Mucosa of rectum (tissue), 2 donors: Measurements from ENCODE around the gene PTPN14.

ENCODE experiments used
- H3K27ac ChIP-seq, 2 donors: one replicate each; pipeline ENCODE4 v1.7.0; 2013; ENCODE audit warnings: inconsistent platforms in 2 of 2, low read depth in 2 of 2, low read length in 2 of 2
- H3K27me3 ChIP-seq, 2 donors: one replicate each; pipeline ENCODE4 v1.7.0; 2013; ENCODE audit warnings: low read length in 2 of 2; ENCODE audit not compliant: control insufficient read depth in 2 of 2, insufficient read depth in 2 of 2
- H3K36me3 ChIP-seq, 2 donors: one replicate each; pipeline ENCODE4 v1.7.0; 2013; ENCODE audit warnings: low read length in 2 of 2; ENCODE audit not compliant: control insufficient read depth in 2 of 2, insufficient read depth in 2 of 2
- H3K4me1 ChIP-seq, 2 donors: one replicate each; pipeline ENCODE4 v1.7.0; 2013; ENCODE audit warnings: low read length in 2 of 2, mild to moderate bottlenecking in 1 of 2; ENCODE audit not compliant: control insufficient read depth in 2 of 2, insufficient read depth in 2 of 2
- H3K4me3 ChIP-seq, 2 donors: one replicate each; pipeline ENCODE4 v1.7.0; 2013; ENCODE audit warnings: low read length in 2 of 2
- H3K9ac ChIP-seq, 2 donors: one replicate each; pipeline ENCODE4 v1.7.0; 2013; ENCODE audit warnings: low read length in 2 of 2, low read depth in 1 of 2, mild to moderate bottlenecking in 1 of 2
- H3K9me3 ChIP-seq, 2 donors: one replicate each; pipeline ENCODE4 v1.7.0; 2013; ENCODE audit warnings: low read length in 2 of 2; ENCODE audit not compliant: control insufficient read depth in 2 of 2
- donor health status: healthy.
- donor health status: Normal muscosa, but diverticular disease.

The PTPN14 gene

DNA sequence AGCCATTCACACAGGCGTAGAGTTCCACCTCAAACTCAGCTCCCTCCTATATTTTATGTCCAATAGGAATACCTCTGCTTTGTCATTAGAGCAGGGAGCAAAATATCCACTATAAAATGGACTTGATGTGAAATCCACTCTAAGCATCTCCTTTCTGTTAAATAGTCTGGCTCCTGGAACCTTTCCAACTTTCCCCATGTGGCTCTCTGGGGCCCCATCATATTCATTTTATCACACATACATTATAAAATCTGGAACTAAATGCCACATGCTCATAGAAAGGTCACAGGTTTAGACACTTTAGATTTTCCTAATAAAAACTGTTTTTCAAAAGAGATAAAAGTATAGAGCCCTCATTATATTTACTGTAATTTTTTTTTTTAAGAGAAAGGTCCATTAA, 82.1 kb downstream of the PTPN14 start:
- Histone ChIP-seq H3K36me3 (no peaks in the 10 kb centered on the region), H3K9me3 (no peaks in the 10 kb centered on the region), H3K9ac (no peak overlapping the region), H3K4me3 (no peak overlapping the region), H3K27ac (no peak overlapping the region), H3K27me3 (no peaks in the 10 kb centered on the region), H3K4me1 (peaks cover 0 to 2% of the 10 kb centered on the region in 2 donors)

GRCh38 chr1:214467078-214467585, 84.3 kb downstream of the PTPN14 start:
- no peaks in the 10 kb centered on the region for H3K9me3 ChIP-seq
- H3K36me3 ChIP-seq, result no peaks in the 10 kb centered on the region
- H3K27ac ChIP-seq, result no peak overlapping the region
- no peaks in the 10 kb centered on the region for H3K27me3 ChIP-seq
- no peak overlapping the region for H3K9ac ChIP-seq
- H3K4me3 ChIP-seq, result no peak overlapping the region
- peaks cover 0 to 2% of the 10 kb centered on the region in 2 donors for H3K4me1 ChIP-seq

- H3K27me3 ChIP-seq, result no peaks in the 10 kb centered on the region
- H3K36me3 ChIP-seq, result no peaks in the 10 kb centered on the region
- H3K9me3 ChIP-seq, result no peaks in the 10 kb centered on the region
- no peak overlapping the region for H3K9ac ChIP-seq
- peaks cover 0 to 2% of the 10 kb centered on the region in 2 donors for H3K4me1 ChIP-seq
- H3K4me3 ChIP-seq, result no peak overlapping the region
- H3K27ac ChIP-seq, result no peak overlapping the region
Measured at GRCh38 chr1:214466403-214467077, 84.9 kb downstream of the PTPN14 start.

- no peaks in the 10 kb centered on the region for H3K9me3 ChIP-seq
- H3K27me3 ChIP-seq, result no peaks in the 10 kb centered on the region
- H3K27ac ChIP-seq, result no peak overlapping the region
- no peak overlapping the region for H3K9ac ChIP-seq
- H3K4me3 ChIP-seq, result no peak overlapping the region
- H3K36me3 ChIP-seq, result no peaks in the 10 kb centered on the region
- H3K4me1 ChIP-seq, result peaks cover 0 to 2% of the 10 kb centered on the region in 2 donors
Measured at GRCh38 chr1:214464445-214465287, 86.7 kb downstream of the PTPN14 start.

GRCh38 chr1:214463596-214463995, 87.8 kb downstream of the PTPN14 start:
- Histone ChIP-seq H3K27ac (no peak overlapping the region), H3K9me3 (no peaks in the 10 kb centered on the region), H3K36me3 (no peaks in the 10 kb centered on the region), H3K27me3 (no peaks in the 10 kb centered on the region), H3K4me3 (no peak overlapping the region), H3K4me1 (peaks cover 0 to 2% of the 10 kb centered on the region in 2 donors), H3K9ac (no peak overlapping the region)

DNA sequence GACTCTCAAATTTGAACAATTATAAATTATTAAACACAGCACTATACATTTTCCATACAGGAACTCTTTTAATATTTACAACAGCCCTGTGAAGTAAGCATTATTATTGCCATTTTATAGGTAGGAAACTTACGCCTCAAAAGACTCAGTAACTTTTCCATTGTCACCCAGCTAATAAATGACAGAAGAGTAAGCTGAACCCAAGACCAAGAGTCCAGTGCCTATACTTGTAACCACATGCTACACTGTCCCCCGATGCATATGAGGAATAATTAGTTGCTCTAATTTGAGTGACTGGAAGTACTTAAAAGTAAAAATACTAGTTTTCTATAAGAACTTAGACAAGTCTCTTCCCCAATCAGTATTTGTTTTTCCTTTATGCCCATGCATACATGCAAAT, 88.5 kb downstream of the PTPN14 start:
- Histone ChIP-seq H3K9me3 (no peaks in the 10 kb centered on the region), H3K4me1 (peaks cover 0 to 2% of the 10 kb centered on the region in 2 donors), H3K9ac (no peak overlapping the region), H3K36me3 (no peaks in the 10 kb centered on the region), H3K27me3 (no peaks in the 10 kb centered on the region), H3K4me3 (no peak overlapping the region), H3K27ac (no peak overlapping the region)

DNA sequence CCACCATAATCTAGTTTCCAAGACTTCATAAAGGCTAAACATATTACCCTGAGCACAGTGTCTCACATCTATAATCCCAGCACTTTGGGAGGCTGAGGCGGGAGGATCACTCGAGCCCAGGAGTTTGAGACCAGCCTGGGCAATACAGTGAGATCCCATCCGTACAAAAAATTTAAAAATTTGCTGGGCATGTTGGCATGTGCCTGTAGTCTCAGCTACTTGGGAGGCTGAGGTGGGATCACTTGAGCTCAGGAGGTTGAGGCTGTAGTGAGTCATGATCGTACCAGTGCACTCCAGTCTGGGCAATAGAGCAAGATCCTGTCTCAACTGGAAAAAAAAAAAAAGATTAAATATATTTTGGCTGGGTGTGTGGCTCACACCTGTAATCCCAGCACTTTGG, 90.1 kb downstream of the PTPN14 start:
- Histone ChIP-seq H3K4me3 (no peak overlapping the region), H3K4me1 (no peaks in the 10 kb centered on the region), H3K9ac (no peak overlapping the region), H3K27me3 (no peaks in the 10 kb centered on the region), H3K27ac (no peak overlapping the region), H3K9me3 (no peaks in the 10 kb centered on the region), H3K36me3 (no peaks in the 10 kb centered on the region)

DNA sequence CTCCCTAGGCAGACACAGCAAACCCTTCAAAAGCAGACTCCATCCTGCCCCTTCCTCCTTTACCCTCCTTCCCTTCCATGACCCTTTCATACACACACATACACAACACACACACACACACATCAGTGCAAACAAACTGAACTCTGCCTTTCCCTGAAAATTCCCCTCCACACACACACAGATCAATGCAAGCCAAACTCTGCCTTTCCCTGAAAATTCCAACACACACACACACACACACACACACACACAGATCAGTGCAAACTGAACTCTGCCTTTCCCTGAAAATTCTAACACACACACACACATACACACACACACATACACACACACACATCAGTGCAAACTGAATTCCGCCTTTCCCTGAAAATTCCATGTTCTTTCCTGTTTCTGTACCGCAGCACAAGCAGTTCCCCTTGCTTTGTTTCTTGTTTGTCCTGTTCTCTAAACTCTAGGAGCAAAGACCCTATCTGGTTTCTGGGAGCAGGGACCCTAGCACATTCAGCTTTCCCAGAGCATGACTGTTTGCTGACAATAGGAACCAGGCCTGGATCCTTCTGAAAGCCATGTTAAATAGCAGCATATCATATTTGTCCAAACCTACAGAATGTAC, 91.0 kb downstream of the PTPN14 start:
- H3K36me3 ChIP-seq, result no peaks in the 10 kb centered on the region
- no peak overlapping the region for H3K9ac ChIP-seq
- H3K27ac ChIP-seq, result no peak overlapping the region
- H3K4me3 ChIP-seq, result no peak overlapping the region
- no peaks in the 10 kb centered on the region for H3K4me1 ChIP-seq
- no peaks in the 10 kb centered on the region for H3K27me3 ChIP-seq
- no peaks in the 10 kb centered on the region for H3K9me3 ChIP-seq

DNA sequence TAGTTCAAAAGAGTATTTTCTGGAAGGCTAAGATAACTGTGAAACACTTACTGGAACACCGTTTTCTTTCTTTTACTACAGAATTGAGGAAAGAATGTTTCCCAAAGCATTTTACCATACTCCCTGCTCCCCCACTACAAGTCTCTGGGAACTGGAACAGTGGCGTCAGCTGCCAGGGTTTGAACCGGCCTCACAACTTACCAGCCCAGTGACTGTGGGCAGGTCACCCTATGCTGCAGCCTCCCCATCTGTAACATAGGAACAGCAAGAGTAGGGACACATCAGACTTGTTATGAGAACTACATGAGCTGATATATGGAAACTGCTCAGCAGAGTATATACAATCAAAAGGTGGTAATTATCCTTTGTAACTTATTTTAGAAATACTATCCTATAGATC, 91.5 kb downstream of the PTPN14 start:
- H3K9me3 ChIP-seq, result no peaks in the 10 kb centered on the region
- no peaks in the 10 kb centered on the region for H3K4me1 ChIP-seq
- no peaks in the 10 kb centered on the region for H3K36me3 ChIP-seq
- H3K27ac ChIP-seq, result no peak overlapping the region
- H3K9ac ChIP-seq, result no peak overlapping the region
- H3K4me3 ChIP-seq, result no peak overlapping the region
- H3K27me3 ChIP-seq, result no peaks in the 10 kb centered on the region

DNA sequence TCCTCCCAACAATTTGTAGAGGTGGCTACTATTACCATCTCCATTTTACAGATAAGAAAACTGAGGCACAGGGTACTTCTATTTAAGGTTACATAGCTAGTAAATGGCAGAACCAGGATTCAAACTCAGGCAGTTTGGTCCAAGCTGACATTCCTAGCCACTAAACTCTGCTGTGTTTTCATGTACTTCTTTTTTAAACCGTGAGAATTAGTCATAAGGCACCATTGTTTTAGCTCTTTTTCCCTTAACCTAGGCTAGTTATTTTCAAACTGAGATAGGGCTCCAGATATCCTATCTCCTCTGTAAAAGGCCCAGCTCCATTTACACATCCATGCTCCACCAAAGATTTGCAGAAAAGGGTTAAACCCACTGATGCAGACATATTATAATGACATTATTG, 92.9 kb downstream of the PTPN14 start:
- Histone ChIP-seq H3K27ac (no peak overlapping the region), H3K27me3 (no peaks in the 10 kb centered on the region), H3K9me3 (no peaks in the 10 kb centered on the region), H3K4me1 (no peaks in the 10 kb centered on the region), H3K4me3 (no peak overlapping the region), H3K36me3 (no peaks in the 10 kb centered on the region), H3K9ac (no peak overlapping the region)
